Stimulated activated CD8-positive, alpha-beta memory T cell treated with anti-CD3 and anti-CD28 coated beads, Interleukin-12 subunit alpha, Interleukin-12 subunit beta, amount 100 ng/mL, for 4 hours (primary cell): ENCODE results near the gene ADIG.

ENCODE experiments used
- DNase-seq: peaks from one replicate; pipeline ENCODE4 v3.0.0-alpha.2; 2020; ENCODE audit warnings: low read depth

ADIG gene

GRCh38 chr20:38602185-38602581 lies 21.2 kb downstream of the ADIG start:
- no peak for DNase-seq

GRCh38 chr20:38603286-38603685 lies 22.3 kb downstream of the ADIG start:
- DNase-seq: no peak

- DNase-seq: no peak
Measured at GRCh38 chr20:38604873-38605303, 23.9 kb downstream of the ADIG start.

GRCh38 chr20:38607351-38607750 lies 26.4 kb downstream of the ADIG start:
- DNase-seq: no peak

- DNase-seq: no peak
Measured at GRCh38 chr20:38608188-38608587, 27.2 kb downstream of the ADIG start.

GRCh38 chr20:38609815-38610214 lies 28.8 kb downstream of the ADIG start:
- DNase-seq: no peak

GRCh38 chr20:38610521-38610920 lies 29.5 kb downstream of the ADIG start:
- no peak for DNase-seq

GRCh38 chr20:38612751-38613515 lies 31.9 kb downstream of the ADIG start:
- DNase-seq: no peak

- DNase-seq: no peak
Measured at GRCh38 chr20:38615283-38615682, 34.3 kb downstream of the ADIG start.

GRCh38 chr20:38616457-38616856 lies 35.5 kb downstream of the ADIG start:
- no peak for DNase-seq

- DNase-seq: no peak
Measured at GRCh38 chr20:38617011-38617829, 36.2 kb downstream of the ADIG start.

GRCh38 chr20:38617830-38618196 lies 36.8 kb downstream of the ADIG start:
- no peak for DNase-seq

GRCh38 chr20:38620441-38620840 lies 39.4 kb downstream of the ADIG start:
- DNase-seq: no peak

GRCh38 chr20:38623061-38623460 lies 42.1 kb downstream of the ADIG start:
- no peak for DNase-seq

- no peak for DNase-seq
Measured at GRCh38 chr20:38624084-38624483, 43.1 kb downstream of the ADIG start.

GRCh38 chr20:38625896-38626295 lies 44.9 kb downstream of the ADIG start:
- DNase-seq: no peak

GRCh38 chr20:38626921-38627659 lies 46.1 kb downstream of the ADIG start:
- DNase-seq: no peak

- DNase-seq: no peak
Measured at GRCh38 chr20:38628580-38629470, 47.8 kb downstream of the ADIG start.

- DNase-seq: no peak
Measured at GRCh38 chr20:38629979-38630378, 49.0 kb downstream of the ADIG start.

- DNase-seq: no peak
Measured at GRCh38 chr20:38630727-38631126, 49.7 kb downstream of the ADIG start.

- no peak for DNase-seq
Measured at GRCh38 chr20:38631155-38632022, 50.4 kb downstream of the ADIG start.
